ENCODE data around the gene DPH3. TPM values are rescaled to one million over a fixed set of nuclear protein-coding genes. Genes with fewer than 3 reads are reported as not detected.

DPH3 gene
- total and polyA plus RNA-seq, 2 of the 8 experiments (the other 6 are each of a cell fraction or from before 2014, with no cell fraction given), result 9.8 to 40.1 TPM

- WGBS, 2 experiments (ENCODE audit: extremely low coverage in 1 of 2, insufficient coverage in 1 of 2, insufficient read length in 1 of 2, insufficient replicate concordance in 2 of 2, low coverage in 1 of 2, low lambda C conversion rate in 2 of 2, missing lambda C conversion rate in 1 of 2), result 81% methylated on average over 2 of the region's 2 CpGs; no CpG with 5 or more reads in 1 of the 2 experiments
- no peaks in the 10 kb centered on the region for H3K23me2 ChIP-seq (ENCODE audit: low read depth, low read length)
- H3K79me1 ChIP-seq (ENCODE audit: low read depth, low read length), result no peaks in the 10 kb centered on the region
- no peak overlapping the region for H4K8ac ChIP-seq (ENCODE audit: extremely low read depth, insufficient read depth, low read length)
- DNase-seq (ENCODE audit: low read depth in 1 of 2, low spot score in 2 of 2), result no peak
- H2BK120ac ChIP-seq (replicated peaks; ENCODE audit: low read depth, low read length), result no peak overlapping the region
- no peak overlapping the region for H3K9ac ChIP-seq (replicated peaks in 1 of 4; ENCODE audit: extremely low read depth in 1 of 4, low read depth in 3 of 4, low read length in 3 of 4)
- no peak overlapping the region for H3K4ac ChIP-seq (replicated peaks; ENCODE audit: insufficient read length, low read depth, low read length)
- H2AK5ac ChIP-seq (ENCODE audit: low read depth, low read length), result no peak overlapping the region
- ChIA-PET POLR2A (ENCODE audit: partially characterized antibody) (interaction anchor here (0.6 to 0.7 kb wide), 2 partner anchors 183 to 512 kb away, joined by 3 read pairs; no protein-coding TSS in a partner anchor), CTCF (ENCODE audit: partially characterized antibody) (interaction anchor here (1.1 to 2.6 kb wide), 6 partner anchors 10 to 54 kb away, joined by 3 to 9 read pairs (median 4); no protein-coding TSS in a partner anchor)
- no peak overlapping the region for H3K4me2 ChIP-seq (ENCODE audit: insufficient read depth in 1 of 2, low read depth in 2 of 2, low read length in 2 of 2)
- no peak overlapping the region for H4K91ac ChIP-seq (replicated peaks; ENCODE audit: insufficient read length, low read length)
- H3K23ac ChIP-seq (ENCODE audit: insufficient read length), result no peak overlapping the region
- H2BK20ac ChIP-seq (ENCODE audit: low read length), result no peak overlapping the region
- H4K20me1 ChIP-seq (replicated peaks in 1 of 2; ENCODE audit: control insufficient read depth in 1 of 2, insufficient read depth in 2 of 2, low read length in 2 of 2), result no peaks in the 10 kb centered on the region
- no peak for FAIRE-seq
- no peak overlapping the region for H3K18ac ChIP-seq (ENCODE audit: extremely low read depth, low read length)
- H3K4me3 ChIP-seq (ENCODE audit: extremely low read depth in 1 of 4, insufficient read depth in 2 of 4, low read depth in 3 of 4, low read length in 4 of 4), result no peak overlapping the region
- no peak overlapping the region for H2AFZ ChIP-seq (ENCODE audit: low read length)
- no peak overlapping the region for H3K56ac ChIP-seq (replicated peaks; ENCODE audit: insufficient read length, low read depth, low read length)
- no peak overlapping the region for H2BK5ac ChIP-seq (ENCODE audit: low read depth, low read length)
- H3K36me3 ChIP-seq (ENCODE audit: control insufficient read depth in 2 of 4, insufficient read depth in 4 of 4, low read length in 3 of 4), result no peaks in the 10 kb centered on the region
- no peak overlapping the region for H2BK12ac ChIP-seq (ENCODE audit: low read depth, low read length)
- H2BK15ac ChIP-seq (ENCODE audit: low read length), result no peak overlapping the region
- no peaks in the 10 kb centered on the region for H3K4me1 ChIP-seq (replicated peaks in 1 of 4; ENCODE audit: control insufficient read depth in 3 of 4, insufficient read depth in 4 of 4, low read length in 3 of 4)
- H3K79me2 ChIP-seq (ENCODE audit: control insufficient read depth in 1 of 2, insufficient read depth in 2 of 2, low read length in 2 of 2), result no peaks in the 10 kb centered on the region
- H3K27ac ChIP-seq (ENCODE audit: low read depth, low read length), result no peak overlapping the region
- no peaks in the 10 kb centered on the region for H3K9me3 ChIP-seq (ENCODE audit: insufficient read depth in 2 of 2, low read depth in 1 of 2, low read length in 1 of 2)
- no peak for TF ChIP-seq SP2 (IDR thresholded peaks at IDR 0.05; ENCODE audit: low read length)
- TF ChIP-seq KDM4A (IDR thresholded peaks at IDR 0.05; ENCODE audit: low read depth, low read length, severe bottlenecking), result no peak
- no peak for TF ChIP-seq KDM5A (IDR thresholded peaks at IDR 0.05; ENCODE audit: low read length)
- H4K5ac ChIP-seq (ENCODE audit: insufficient read length, low read depth, low read length), result no peak overlapping the region
- H3K27me3 ChIP-seq (replicated peaks in 1 of 4; ENCODE audit: control insufficient read depth in 3 of 4, extremely low read depth in 1 of 4, insufficient read depth in 3 of 4, low read length in 3 of 4), result no peaks in the 10 kb centered on the region
- H3K14ac ChIP-seq (ENCODE audit: insufficient read length), result no peak overlapping the region
These were observed 30.5 kb downstream of the DPH3 start for GRCh38 chr3:16234281-16234680.
